ENCODE measurements around the gene CSNK1G2. TPM values are rescaled to one million over a fixed set of nuclear protein-coding genes. Genes with fewer than 3 reads are reported as not detected.

CSNK1G2 gene
- total RNA-seq, 1 experiment from 2014 or later: 100.0 TPM

- H3K4me1 Mint-ChIP-seq: no peaks in the 10 kb centered on the region
- DNase-seq: no peak
- H2AK5ac ChIP-seq (ENCODE audit: insufficient read length, low read length): no peak overlapping the region
- WGBS (ENCODE audit: extremely low coverage, insufficient read length, low lambda C conversion rate): no CpG with 5 or more reads among the region's 8 CpGs
- no peaks in the 10 kb centered on the region for H3K9me3 Mint-ChIP-seq
- H2BK15ac ChIP-seq (ENCODE audit: low read depth, low read length): no peak overlapping the region
- no peaks in the 10 kb centered on the region for H3K79me1 ChIP-seq (ENCODE audit: insufficient read depth, low read depth, low read length, poor library complexity, severe bottlenecking)
- peaks cover 9 to 65% (median 48%) of the 10 kb centered on the region in 3 experiments; a peak in 6 of 7 replicates for H3K36me3 Mint-ChIP-seq (ENCODE audit: insufficient read depth in 1 of 3, low read depth in 3 of 3)
- no peaks in the 10 kb centered on the region for H3K79me2 ChIP-seq (ENCODE audit: insufficient read depth, low read length)
- peaks cover 7% of the 10 kb centered on the region for H3K27me3 Mint-ChIP-seq (ENCODE audit: low read depth)
- H3K27me3 ChIP-seq (ENCODE audit: insufficient read depth, low read length): no peaks in the 10 kb centered on the region
- H2BK120ac ChIP-seq (ENCODE audit: low read depth, low read length, poor library complexity, severe bottlenecking): no peak overlapping the region
- H3K9me3 ChIP-seq (ENCODE audit: control insufficient read depth, low read depth, low read length): no peaks in the 10 kb centered on the region
- no peaks in the 10 kb centered on the region for H3K23me2 ChIP-seq (ENCODE audit: insufficient read length, low read depth, low read length, poor library complexity, severe bottlenecking)
- H3K14ac ChIP-seq (ENCODE audit: insufficient read depth, low read length): no peak overlapping the region
- no peaks in the 10 kb centered on the region; the same call in 1 of the 2 replicates for H3K4me1 ChIP-seq (ENCODE audit: insufficient read depth, low read length)
- no peak overlapping the region for H3K4me2 ChIP-seq (ENCODE audit: insufficient read depth, insufficient read length, low read length)
- no peak overlapping the region for H2BK12ac ChIP-seq (ENCODE audit: insufficient read length, low read depth, low read length)
- H4K20me1 ChIP-seq (ENCODE audit: control insufficient read depth, insufficient read depth, insufficient read length): no peaks in the 10 kb centered on the region
- H3K23ac ChIP-seq (ENCODE audit: insufficient read length, low read depth, low read length): no peak overlapping the region
- no peak overlapping the region for H3K27ac Mint-ChIP-seq
- H3K9ac ChIP-seq (ENCODE audit: extremely low read depth, insufficient read length, low read length): no peak overlapping the region
- H4K5ac ChIP-seq (ENCODE audit: insufficient read length, low read depth, low read length): no peak overlapping the region
- TF ChIP-seq CTCF (conservative IDR thresholded peaks at IDR 0.05): no peak
- H2BK20ac ChIP-seq (ENCODE audit: low read depth, low read length, poor library complexity, severe bottlenecking): no peak overlapping the region
- no peak overlapping the region for H3K18ac ChIP-seq (ENCODE audit: insufficient read length, low read depth, low read length)
- H3K56ac ChIP-seq (ENCODE audit: insufficient read length, low read depth, low read length): no peak overlapping the region
- H2AFZ ChIP-seq (ENCODE audit: low read length): no peak overlapping the region
- no peak overlapping the region for H4K91ac ChIP-seq (ENCODE audit: insufficient read length, low read depth, low read length)
- no peak overlapping the region for H4K8ac ChIP-seq (replicated peaks; ENCODE audit: insufficient read length, low read depth, low read length)
- no peak overlapping the region for H3T11ph ChIP-seq (ENCODE audit: low read length)
- H3K4me3 Mint-ChIP-seq: no peak overlapping the region
- no peak overlapping the region for H3K27ac ChIP-seq (ENCODE audit: insufficient read length, low read depth, low read length)
- H2BK5ac ChIP-seq (ENCODE audit: insufficient read length, low read length): no peak overlapping the region
- no peak overlapping the region for H3K4ac ChIP-seq (ENCODE audit: low read depth, low read length)
Measured at GRCh38 chr19:1923319-1923718, 17.7 kb upstream of the CSNK1G2 start.
